K562 (cell line): ENCODE measurements around the gene IMMP2L. TPM values are rescaled to one million over a fixed set of nuclear protein-coding genes. Genes with fewer than 3 reads are reported as not detected.

Experiments
- ATAC-seq: fragments of 200-7000 bp; cut with Tn5 transposase; 3 replicates; pipeline ENCODE4 v1.9.1; 2020; ENCODE audit warnings: moderate library complexity
- BruUV-seq: library from RNA; stranded (reverse); fragments of 400-500 nt; replicated peaks from 2 replicates; lab custom pipeline; 2021; lab: Mats Ljungman, UMichigan
- CTCF ChIA-PET: fragments of 300-600 bp; formaldehyde crosslinking; extraction: SDS; loops from one replicate; lab custom pipeline; 2021; ENCODE audit warnings: low intra/inter-chr PET ratio; lab: Yijun Ruan, JAX
- POLR2A ChIA-PET: fragments of 300-600, 350-650 bp; sonication (Branson Sonifier 250); formaldehyde crosslinking; extraction: SDS; loops from one replicate; lab custom pipeline; 2021; ENCODE audit warnings: antibody characterized with exemption, inconsistent platforms; lab: Yijun Ruan, JAX
- DNase-seq, 4 experiments: peaks; one replicate each; pipeline versions ENCODE4 v3.0.0 to v3.0.0-alpha.2; 2011 to 2018; ENCODE audit warnings: low spot score in 3 of 4, mixed read lengths in 3 of 4; ENCODE audit errors: extremely low read depth in 1 of 4
- FAIRE-seq: peaks from 2 replicates; lab custom pipeline; 2011; peaks lifted over from hg19 to GRCh38; lab: Jason Lieb, UNC
- H2AFZ ChIP-seq: 2 replicates; pipeline ENCODE4 v1.6.0; 2011; ENCODE audit warnings: low read depth, low read length, control low read depth, inconsistent platforms
- H3K27ac ChIP-seq: fragments of 200-600 bp; 3 replicates; pipeline ENCODE4 v1.8.0; 2011; ENCODE audit warnings: low read depth, mild to moderate bottlenecking, control low read depth, inconsistent platforms, low read length, moderate library complexity, mixed read lengths; ENCODE audit errors: extremely low read depth
- H3K27me3 ChIP-seq, 2 experiments: fragments of 300-600 bp in 1 of 2; 2 replicates in 1 of 2; 3 replicates in 1 of 2; pipeline versions ENCODE4 v1.6.0 to v1.8.0; 2011; ENCODE audit warnings: inconsistent platforms in 2 of 2, low read length in 2 of 2, mild to moderate bottlenecking in 1 of 2, mixed read lengths in 1 of 2, moderate library complexity in 1 of 2; ENCODE audit not compliant: control insufficient read depth in 2 of 2, insufficient read depth in 2 of 2
- H3K36me3 ChIP-seq: fragments of 300-600 bp; 3 replicates; pipeline ENCODE4 v1.8.0; 2011; ENCODE audit warnings: mild to moderate bottlenecking, low read length, inconsistent platforms; ENCODE audit not compliant: control insufficient read depth, insufficient read depth
- H3K4me1 ChIP-seq, 2 experiments: fragments of 200-600 bp in 1 of 2; replicated peaks in 1 of 2; 2 replicates in 1 of 2; 3 replicates in 1 of 2; pipeline versions ENCODE4 v1.5.1 to v1.8.0; 2011; ENCODE audit warnings: inconsistent platforms in 2 of 2, low read length in 2 of 2, mild to moderate bottlenecking in 1 of 2, mixed read lengths in 1 of 2, moderate library complexity in 1 of 2; ENCODE audit not compliant: control insufficient read depth in 2 of 2, insufficient read depth in 2 of 2
- H3K4me2 ChIP-seq: 2 replicates; pipeline ENCODE4 v1.6.1; 2011; ENCODE audit warnings: low read length, control low read depth, inconsistent platforms, mixed read lengths; ENCODE audit not compliant: insufficient read depth
- H3K4me3 ChIP-seq: fragments of 200-600 bp; sonication (generic), shearing (Covaris generic); 2 replicates; pipeline ENCODE4 v1.5.1; 2016; ENCODE audit warnings: control low read depth, inconsistent platforms
- H3K79me2 ChIP-seq: fragments of 200-600 bp; 3 replicates; pipeline ENCODE4 v1.8.0; 2011; ENCODE audit warnings: low read length, inconsistent platforms; ENCODE audit not compliant: control insufficient read depth, insufficient read depth
- H3K9ac ChIP-seq, 2 experiments: 2 replicates each; pipeline versions ENCODE4 v1.6.0 to v1.6.1; 2011; ENCODE audit warnings: low read depth in 2 of 2, low read length in 2 of 2, control low read depth in 1 of 2, inconsistent platforms in 1 of 2, mild to moderate bottlenecking in 1 of 2, mixed read lengths in 1 of 2; ENCODE audit not compliant: insufficient read depth in 1 of 2
- H3K9me1 ChIP-seq: one replicate; pipeline ENCODE4 v1.6.0; 2011; ENCODE audit warnings: inconsistent platforms, mild to moderate bottlenecking, low read length, moderate library complexity; ENCODE audit not compliant: control insufficient read depth, insufficient read depth
- H3K9me3 ChIP-seq: replicated peaks from 2 replicates; pipeline ENCODE4 v1.5.1; 2011; ENCODE audit warnings: low read depth, low read length, inconsistent platforms; ENCODE audit not compliant: control insufficient read depth, insufficient read depth
- H4K20me1 ChIP-seq: replicated peaks from 2 replicates; pipeline ENCODE4 v1.6.1; 2011; ENCODE audit warnings: low read length, inconsistent platforms, mixed read lengths; ENCODE audit not compliant: control insufficient read depth, insufficient read depth
- ADNP ChIP-seq: fragments of 200-800 bp; sonication (Bioruptor generic); IDR thresholded peaks from 2 replicates; pipeline ENCODE4 v1.6.1; 2016; ENCODE audit warnings: missing genetic modification characterization, missing compliant biosample characterization
- C11orf30 ChIP-seq: fragments of 450-650 bp; IDR thresholded peaks from 2 replicates; pipeline ENCODE4 v1.6.1; 2016; ENCODE audit warnings: low read depth, mild to moderate bottlenecking
- CBX8 ChIP-seq: fragments of 200-600 bp; sonication (generic); IDR thresholded peaks from 2 replicates; pipeline ENCODE4 v1.6.1; 2012; ENCODE audit warnings: borderline replicate concordance, mixed run types, low read depth, mild to moderate bottlenecking, moderate library complexity, mixed read lengths, low read length, control low read depth, inconsistent platforms; ENCODE audit not compliant: poor library complexity, severe bottlenecking; ENCODE audit errors: extremely low read depth
- GMEB1 ChIP-seq: fragments of 250-450 bp; sonication (Bioruptor Pico); IDR thresholded peaks from 2 replicates; pipeline ENCODE4 v1.4.0; 2020; ENCODE audit warnings: mild to moderate bottlenecking
- JUND ChIP-seq, 2 experiments: IDR thresholded peaks; 2 replicates in 1 of 2; 3 replicates in 1 of 2; pipeline ENCODE4 v1.6.1; 2011; ENCODE audit warnings: borderline replicate concordance in 2 of 2, low read depth in 2 of 2, low read length in 2 of 2, improper control_type of control experiment in 1 of 2, missing biosample characterization in 1 of 2, missing genetic modification characterization in 1 of 2, missing genetic modification reagents in 1 of 2
- KDM5B ChIP-seq: fragments of 200-600 bp; sonication (generic); IDR thresholded peaks from 2 replicates; pipeline ENCODE4 v1.6.1; 2012; ENCODE audit warnings: low read depth, mild to moderate bottlenecking, moderate library complexity, low read length, control low read depth, inconsistent platforms; ENCODE audit not compliant: insufficient replicate concordance
- L3MBTL2 ChIP-seq: fragments of 450-650 bp; IDR thresholded peaks from 2 replicates; pipeline ENCODE4 v1.6.1; 2016; ENCODE audit warnings: mild to moderate bottlenecking, moderate library complexity
- MAFF ChIP-seq: IDR thresholded peaks from 2 replicates; pipeline ENCODE4 v1.6.1; 2012; ENCODE audit warnings: low read length, improper control_type of control experiment
- MAFK ChIP-seq: IDR thresholded peaks from 2 replicates; pipeline ENCODE4 v1.6.1; 2011; ENCODE audit warnings: low read length, improper control_type of control experiment
- NFE2 ChIP-seq: IDR thresholded peaks from 2 replicates; pipeline ENCODE4 v1.6.1; 2014; ENCODE audit warnings: antibody characterized with exemption, low read depth
- RBM34 ChIP-seq: fragments of 200-400 bp; formaldehyde crosslinking; IDR thresholded peaks from 2 replicates; pipeline ENCODE4 v1.6.1; 2018; ENCODE audit warnings: low read length, borderline replicate concordance; ENCODE audit not compliant: insufficient read depth
- SMC3 ChIP-seq: conservative IDR thresholded peaks from 2 replicates; pipeline ENCODE4 v1.6.1; 2011; ENCODE audit warnings: low read depth, low read length, improper control_type of control experiment; ENCODE audit not compliant: insufficient read depth
- WGBS: fragments of 100-300 bp; shearing (Covaris generic); methylation state at CpG from one replicate; pipeline ENCODE4 v1.1.6; 2016; ENCODE audit warnings: low coverage, mixed read lengths; ENCODE audit not compliant: insufficient coverage; ENCODE audit errors: missing lambda C conversion rate; 5-methylcytosine and 5-hydroxymethylcytosine counted together
- in situ Hi-C: fragments of 300-500 bp; cut with MboI; formaldehyde crosslinking; loops from 4 replicates; pipeline ENCODE4 v1.15.0; 2018; ENCODE audit warnings: inconsistent platforms, mixed read lengths
- intact Hi-C: fragments of 100-400 bp; cut with micrococcal nuclease; formaldehyde crosslinking; loops from 2 replicates; pipeline ENCODE4 v1.14.2; 2022
- polyA plus RNA-seq, 8 experiments: library from polyadenylated mRNA; depleted of rRNA in 4 of 8; stranded (reverse) in 5 of 8; unstranded in 3 of 8; fragments of >200 nt; fragmentation: Nextera tagmentation in 2 of 8; fragmentation: Illumina TruSeq in 1 of 8; extraction: Ambion mirVana in 2 of 8; extraction: Trizol in 1 of 8; gene quantifications; 2 replicates each; pipeline versions ENCODE4 v1.2.1 to v1.2.3, GENCODE V29; 2011 to 2014; ENCODE audit warnings: inconsistent platforms in 1 of 8, missing spikeins in 1 of 8
- total RNA-seq, 7 experiments: library from RNA; depleted of rRNA in 6 of 7; stranded (reverse); fragments of >200 nt in 6 of 7; fragmentation: Illumina TruSeq in 2 of 7; extraction: Trizol in 2 of 7; gene quantifications; 2 replicates each; pipeline versions ENCODE4 v1.2.1 to v1.2.3, GENCODE V29; 2011 to 2021; ENCODE audit warnings: low replicate concordance in 1 of 7

IMMP2L gene
- total and polyA plus RNA-seq, 9 of the 15 experiments (the other 6 are each of a cell fraction or from before 2014, with no cell fraction given) = 29.7 to 116 (median 53.0) TPM

DNA sequence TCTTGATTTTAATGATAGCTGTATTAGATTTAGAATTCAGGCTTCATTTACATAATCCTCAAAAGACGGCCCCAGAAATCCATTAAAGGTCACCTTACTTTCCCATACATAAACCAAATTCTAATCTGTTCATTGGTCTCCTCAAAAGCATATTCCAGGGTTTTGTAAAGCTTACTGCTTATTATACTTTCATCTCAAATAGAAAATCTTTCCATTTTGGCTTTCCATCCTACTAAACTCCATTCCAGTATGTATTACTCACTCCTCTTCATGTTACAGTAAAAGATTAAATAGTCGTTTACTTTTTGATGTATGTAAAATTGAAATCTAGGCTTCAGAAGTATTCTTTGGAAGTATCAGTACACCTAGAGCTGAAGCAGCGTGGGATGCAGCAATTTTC lies 614.9 kb downstream of the IMMP2L start:
- no peak for FAIRE-seq
- ChIA-PET CTCF (no interaction called here), POLR2A (no interaction called here)
- Histone ChIP-seq H3K9me1 (no peaks in the 10 kb centered on the region), H3K27me3 (no peaks in the 10 kb centered on the region), H3K4me3 (no peak overlapping the region), H2AFZ (no peak overlapping the region), H3K27ac (no peak overlapping the region), H3K4me2 (no peak overlapping the region), H3K79me2 (no peaks in the 10 kb centered on the region), H3K4me1 (no peaks in the 10 kb centered on the region), H3K9me3 (no peaks in the 10 kb centered on the region), H4K20me1 (no peaks in the 10 kb centered on the region), H3K9ac (no peak overlapping the region), H3K36me3 (no peaks in the 10 kb centered on the region)
- no peak for TF ChIP-seq CBX8
- BruUV-seq = no TSS peak
- intact Hi-C loops = no loop called here
- DNase-seq = no peak
- whole genome bisulfite sequencing = 36% methylated on average over 3 of the region's 3 CpGs
- in situ Hi-C loops = no loop called here
- ATAC-seq = no peak

- no peak for FAIRE-seq
- WGBS = 33% methylated on average over 9 of the region's 9 CpGs
- no peak for TF ChIP-seq ADNP (tag)
- TF ChIP-seq JUND (IDR thresholded peaks at IDR 0.05; ENCODE audit: borderline replicate concordance, low read depth, low read length) = peak; percentile 29; the same call in 1 of the 2 replicates
- TF ChIP-seq JUND (tag; IDR thresholded peaks at IDR 0.05; ENCODE audit: borderline replicate concordance, low read depth, low read length) = no peak; the same call in 2 of the 3 replicates
- TF ChIP-seq SMC3 = no peak
- TF ChIP-seq MAFF = peak; percentile 24; the same call in 1 of the 2 replicates
- TF ChIP-seq L3MBTL2 = no peak
- peak; percentile 54 for TF ChIP-seq C11orf30
- no peak for TF ChIP-seq RBM34
- no peak for TF ChIP-seq GMEB1
- TF ChIP-seq KDM5B = no peak
- peak; percentile 70 for TF ChIP-seq NFE2
- peak; percentile 51; the same call in 1 of the 2 replicates for TF ChIP-seq MAFK
Measured at GRCh38 chr7:110944966-110945644, 617.2 kb downstream of the IMMP2L start.

More at GRCh38 chr7:110944966-110945644, 617.2 kb downstream of the IMMP2L start:
- Histone ChIP-seq H3K9me3 (no peaks in the 10 kb centered on the region), H3K9me1 (no peaks in the 10 kb centered on the region), H3K27me3 (no peaks in the 10 kb centered on the region), H3K4me1 (no peaks in the 10 kb centered on the region), H3K4me2 (no peak overlapping the region), H3K27ac (no peak overlapping the region), H3K79me2 (no peaks in the 10 kb centered on the region), H4K20me1 (no peaks in the 10 kb centered on the region), H3K36me3 (no peaks in the 10 kb centered on the region), H3K9ac (no peak overlapping the region), H3K4me3 (no peak overlapping the region), H2AFZ (no peak overlapping the region; the same call in 1 of the 2 replicates)
- CTCF ChIA-PET = no interaction called here
- POLR2A ChIA-PET = interaction anchor here (0.6 to 0.7 kb wide), 2 partner anchors 23 to 1047 kb away, joined by 3 read pairs; no protein-coding TSS in a partner anchor
- ATAC-seq (peak; percentile 78), DNase-seq (peak in 2 of 4 experiments; percentile 22 to 34)
- intact Hi-C loops (no loop called here), in situ Hi-C loops (no loop called here)
- no TSS peak for BruUV-seq
